HepG2 (cell line): ENCODE measurements around the gene BTBD3. TPM values are rescaled to one million over a fixed set of nuclear protein-coding genes. Genes with fewer than 3 reads are reported as not detected.

Source experiments
- AGO1 ChIP-seq: fragments of 200-400 bp; formaldehyde crosslinking; IDR thresholded peaks from 2 replicates; pipeline ENCODE4 v1.6.1; 2017; ENCODE audit warnings: mild to moderate bottlenecking, low read depth, low read length, moderate library complexity; ENCODE audit not compliant: poor library complexity, severe bottlenecking
- ATF2 ChIP-seq: sonication (generic); formaldehyde crosslinking; IDR thresholded peaks from 2 replicates; pipeline ENCODE4 v1.4.0; 2020; ENCODE audit warnings: missing genetic modification reagents
- CBFB ChIP-seq: sonication (generic); formaldehyde crosslinking; IDR thresholded peaks from 2 replicates; pipeline ENCODE4 v1.4.0; 2020; ENCODE audit warnings: missing genetic modification reagents
- CEBPB ChIP-seq: IDR thresholded peaks from 2 replicates; pipeline ENCODE4 v1.6.1; 2011; ENCODE audit warnings: low read depth, low read length, improper control_type of control experiment, borderline replicate concordance
- HES4 ChIP-seq: sonication (generic); formaldehyde crosslinking; IDR thresholded peaks from 2 replicates; pipeline ENCODE4 v1.9.0; 2021; ENCODE audit warnings: mild to moderate bottlenecking, missing genetic modification reagents, borderline replicate concordance
- MBD4 ChIP-seq: IDR thresholded peaks from 2 replicates; pipeline ENCODE4 v1.6.1; 2012; ENCODE audit warnings: low read length, inconsistent platforms, borderline replicate concordance
- MED8 ChIP-seq: sonication (generic); formaldehyde crosslinking; IDR thresholded peaks from 2 replicates; pipeline ENCODE4 v1.8.1; 2023; ENCODE audit warnings: mild to moderate bottlenecking, missing genetic modification reagents; ENCODE audit not compliant: insufficient replicate concordance
- NCOA1 ChIP-seq: sonication (generic); formaldehyde crosslinking; IDR thresholded peaks from 2 replicates; pipeline ENCODE4 v1.9.0; 2021; ENCODE audit warnings: missing genetic modification reagents
- REST ChIP-seq, 2 experiments: IDR thresholded peaks; 2 replicates each; pipeline ENCODE4 v1.6.1; 2011 to 2012; ENCODE audit warnings: low read length in 2 of 2, borderline replicate concordance in 1 of 2, low read depth in 1 of 2, mild to moderate bottlenecking in 1 of 2, moderate library complexity in 1 of 2
- SAFB2 ChIP-seq: sonication (generic); formaldehyde crosslinking; IDR thresholded peaks from 2 replicates; pipeline ENCODE4 v1.5.1; 2020; ENCODE audit warnings: missing genetic modification reagents, low read depth, mild to moderate bottlenecking, borderline replicate concordance
- SMAD3 ChIP-seq: sonication (generic); formaldehyde crosslinking; IDR thresholded peaks from 2 replicates; pipeline ENCODE4 v1.4.0; 2020; ENCODE audit warnings: missing genetic modification reagents
- SMC3 ChIP-seq: IDR thresholded peaks from 2 replicates; pipeline ENCODE4 v1.6.1; 2011; ENCODE audit warnings: low read length, improper control_type of control experiment
- SNAPC4 ChIP-seq: sonication (generic); formaldehyde crosslinking; IDR thresholded peaks from 2 replicates; pipeline ENCODE4 v1.4.0; 2020; ENCODE audit warnings: mild to moderate bottlenecking, missing genetic modification reagents
- ZFX ChIP-seq: sonication (generic); formaldehyde crosslinking; IDR thresholded peaks from 2 replicates; pipeline ENCODE4 v1.4.0; 2020; ENCODE audit warnings: mild to moderate bottlenecking, low read depth, missing genetic modification reagents, moderate library complexity
- ZMYM3 ChIP-seq: sonication (generic); formaldehyde crosslinking; IDR thresholded peaks from 2 replicates; pipeline ENCODE4 v1.5.1; 2020; ENCODE audit warnings: mild to moderate bottlenecking, missing genetic modification reagents
- ZNF232 ChIP-seq: sonication (generic); formaldehyde crosslinking; IDR thresholded peaks from 2 replicates; pipeline ENCODE4 v1.4.0; 2020; ENCODE audit warnings: missing genetic modification reagents, borderline replicate concordance
- ZNF619 ChIP-seq: sonication (generic); formaldehyde crosslinking; IDR thresholded peaks from 2 replicates; pipeline ENCODE4 v1.4.0; 2020; ENCODE audit warnings: mild to moderate bottlenecking, missing genetic modification reagents
- ZNF746 ChIP-seq: sonication (generic); formaldehyde crosslinking; IDR thresholded peaks from 2 replicates; pipeline ENCODE4 v1.8.0; 2022; ENCODE audit warnings: mild to moderate bottlenecking, missing genetic modification reagents
- polyA plus RNA-seq, 8 experiments: library from polyadenylated mRNA; depleted of rRNA in 3 of 8; stranded (reverse) in 7 of 8; unstranded in 1 of 8; fragments of >200 nt; fragmentation: Illumina TruSeq in 4 of 8; extraction: Trizol in 4 of 8; gene quantifications; 2 replicates each; pipeline versions ENCODE4 v1.2.1 to v1.2.3, GENCODE V29; 2011 to 2016; ENCODE audit warnings: low read depth in 4 of 8, missing spikeins in 1 of 8, mixed read lengths in 1 of 8; ENCODE audit not compliant: insufficient read depth in 1 of 8
- total RNA-seq, 5 experiments: library from RNA; depleted of rRNA; stranded (reverse); fragments of >200 nt; fragmentation: Illumina TruSeq; extraction: Trizol; gene quantifications; 2 replicates each; pipeline ENCODE4 v1.2.3, GENCODE V29; 2016; ENCODE audit warnings: low read depth in 1 of 5

The BTBD3 gene
- total and polyA plus RNA-seq, 2 of the 13 experiments (the other 11 are each of a cell fraction or from before 2014, with no cell fraction given) = 32.2 to 41.8 TPM

- no peak for TF ChIP-seq SMAD3
- no peak for TF ChIP-seq ZFX (CRISPR knock-in tag)
- TF ChIP-seq REST (IDR thresholded peaks at IDR 0.05; ENCODE audit: borderline replicate concordance in 1 of 2, low read depth in 1 of 2, low read length in 2 of 2) = no peak
- TF ChIP-seq SAFB2 (CRISPR knock-in tag) = no peak
- TF ChIP-seq AGO1 = no peak
- TF ChIP-seq SMC3 = no peak
- TF ChIP-seq ZNF232 (CRISPR knock-in tag) = peak; percentile 73
- no peak for TF ChIP-seq CBFB (CRISPR knock-in tag)
- no peak for TF ChIP-seq MBD4
- no peak for TF ChIP-seq ZMYM3
- no peak for TF ChIP-seq ZNF746 (CRISPR knock-in tag)
- no peak for TF ChIP-seq MED8 (CRISPR knock-in tag)
- no peak for TF ChIP-seq SNAPC4 (CRISPR knock-in tag)
- no peak for TF ChIP-seq NCOA1 (CRISPR knock-in tag)
- no peak for TF ChIP-seq ZNF619 (CRISPR knock-in tag)
- TF ChIP-seq CEBPB = no peak
- no peak for TF ChIP-seq ATF2 (CRISPR knock-in tag)
- TF ChIP-seq HES4 (CRISPR knock-in tag) = no peak
Observed at GRCh38 chr20:11891776-11892545, 25.7 kb upstream of the BTBD3 start (continued).
